CD4-positive, alpha-beta T cell treated with Interferon alpha-2 for 1 hour (primary cell): ENCODE results near the gene SPAG17.

ENCODE experiments used
- DNase-seq, 2 donors: peaks; one replicate each; pipeline ENCODE4 v3.0.0-alpha.2; 2020 to 2022

The SPAG17 gene

DNA sequence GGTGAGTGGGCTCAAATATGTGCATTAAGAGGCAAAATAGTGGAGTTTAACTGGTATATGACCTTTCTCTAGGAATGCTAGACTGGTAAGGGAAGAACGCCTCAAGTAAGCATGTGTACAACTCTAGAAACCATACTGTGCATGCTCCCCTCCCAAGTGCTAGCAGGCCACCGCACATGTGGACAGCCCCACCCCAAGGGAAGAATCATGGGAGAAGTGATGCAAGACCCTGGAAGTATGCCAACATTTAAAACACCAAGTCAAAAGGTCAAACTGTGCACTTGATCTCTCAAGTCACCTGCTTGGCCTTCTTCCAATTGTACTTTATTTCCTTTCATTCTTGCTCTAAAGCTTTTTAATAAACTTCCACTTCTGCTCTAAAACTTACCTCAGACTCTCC lies 135.0 kb downstream of the SPAG17 start:
- DNase-seq = no peak

DNA sequence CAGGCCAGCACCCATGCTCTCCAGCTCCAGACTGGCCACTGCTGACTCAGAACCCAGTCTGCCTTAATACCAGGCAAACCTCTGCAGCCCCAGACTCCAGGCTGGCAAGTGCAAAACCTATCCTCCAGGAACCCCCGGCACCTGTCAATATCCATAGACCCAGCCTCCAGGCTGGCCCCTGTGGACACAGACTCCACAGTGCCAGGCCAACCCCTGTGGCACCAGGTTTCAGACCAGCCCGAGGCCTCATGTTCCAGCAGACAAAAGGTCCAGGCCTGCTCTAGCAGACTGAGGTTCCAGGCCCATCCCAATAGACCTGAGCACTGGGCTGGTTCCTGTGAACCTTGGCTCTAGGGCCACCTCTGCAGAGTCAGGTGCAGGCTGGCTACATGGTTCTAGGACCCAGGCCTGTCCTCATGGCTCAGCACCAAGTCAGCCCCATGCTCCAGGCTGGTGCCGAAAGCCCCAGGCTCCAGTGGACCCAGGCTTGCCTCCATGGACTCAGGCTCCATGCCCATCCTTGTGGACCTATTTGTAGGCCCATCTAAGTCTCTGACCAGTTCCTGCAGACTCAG lies 137.3 kb downstream of the SPAG17 start:
- DNase-seq = no peak

DNA sequence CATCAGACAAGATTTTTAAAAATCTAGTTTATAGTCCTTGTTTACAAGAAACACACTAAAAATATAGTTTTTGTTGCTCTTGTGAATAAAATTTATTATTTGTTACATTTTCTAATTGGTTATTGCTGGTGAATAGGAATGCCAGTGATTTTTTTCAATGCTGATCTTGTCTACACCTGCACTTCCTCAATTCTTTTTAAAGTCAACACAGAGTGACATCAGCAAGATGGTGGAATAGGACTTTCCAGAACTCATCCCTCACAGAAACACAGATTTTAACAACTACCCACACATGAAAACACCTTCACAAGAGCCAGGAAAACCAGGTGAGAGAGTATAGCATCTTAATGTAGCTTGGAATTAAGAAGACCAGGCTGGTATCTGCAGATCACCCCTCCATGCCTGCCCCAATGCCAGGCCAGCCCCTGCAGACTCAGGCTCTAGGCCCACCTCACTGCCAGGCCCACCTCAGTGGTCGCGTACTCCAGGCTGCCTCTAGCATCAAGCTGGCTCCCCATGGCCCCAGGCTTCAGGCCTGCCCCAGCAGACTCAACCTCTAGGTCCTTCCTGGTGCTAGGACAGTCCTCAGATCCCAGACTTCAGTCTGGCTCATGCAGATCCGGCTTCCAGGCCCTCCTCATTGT lies 137.9 kb downstream of the SPAG17 start:
- DNase-seq = no peak

DNA sequence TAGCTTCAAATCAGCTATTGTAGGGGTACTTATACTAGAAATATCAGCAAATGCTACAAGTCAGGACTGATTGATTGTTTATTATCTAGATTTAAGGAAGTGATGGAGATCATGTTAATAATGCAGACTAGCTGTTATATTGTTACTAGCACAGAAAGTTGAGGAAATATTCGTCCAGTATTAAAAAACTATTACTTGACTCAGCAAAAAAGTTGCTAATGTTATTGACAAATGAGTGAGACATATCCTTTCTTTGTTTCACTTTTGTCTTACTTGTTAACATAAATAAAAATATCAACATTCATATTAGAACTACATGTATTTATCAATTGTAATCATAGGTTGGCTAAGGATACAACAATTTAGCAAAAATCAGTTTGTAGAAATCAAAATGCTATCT lies 141.4 kb downstream of the SPAG17 start:
- DNase-seq = no peak

DNA sequence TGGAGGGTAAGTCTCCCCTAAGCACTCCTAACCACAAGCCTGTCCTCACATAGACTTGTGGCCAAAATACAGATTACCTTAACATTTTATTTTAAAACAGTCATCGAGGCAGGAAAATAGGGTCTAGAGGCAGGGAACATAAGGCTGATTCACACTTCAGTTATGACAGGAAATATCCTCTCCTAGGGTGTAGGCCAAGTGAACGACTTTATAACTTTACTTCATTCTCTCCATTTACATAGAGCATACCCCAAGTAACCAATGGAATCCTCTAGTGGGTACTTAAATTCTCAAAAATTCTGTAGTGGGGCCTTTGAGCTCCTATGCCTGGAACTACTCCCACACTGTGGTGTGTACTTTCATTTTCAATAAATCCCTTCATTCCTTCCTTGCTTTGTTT lies 142.5 kb downstream of the SPAG17 start:
- no peak for DNase-seq

DNA sequence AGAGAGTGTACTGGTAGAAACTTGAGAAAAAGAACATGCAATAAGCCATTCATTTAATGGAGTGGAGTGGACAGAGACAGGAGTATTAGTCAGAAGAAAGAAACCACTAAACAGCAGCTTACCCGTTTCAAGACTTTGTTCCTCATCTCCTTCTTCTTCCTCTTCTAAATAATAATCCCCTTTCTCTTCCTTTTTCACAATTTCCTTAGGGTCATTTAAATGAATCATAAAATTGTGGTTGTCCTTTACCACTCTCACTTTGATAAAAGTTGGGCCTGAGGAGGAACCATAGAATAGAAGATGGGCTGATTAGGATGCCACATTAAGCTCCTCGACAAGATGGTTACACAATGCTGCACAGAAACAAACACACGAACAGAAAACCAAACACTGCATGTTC lies 145.9 kb downstream of the SPAG17 start:
- DNase-seq = no peak

DNA sequence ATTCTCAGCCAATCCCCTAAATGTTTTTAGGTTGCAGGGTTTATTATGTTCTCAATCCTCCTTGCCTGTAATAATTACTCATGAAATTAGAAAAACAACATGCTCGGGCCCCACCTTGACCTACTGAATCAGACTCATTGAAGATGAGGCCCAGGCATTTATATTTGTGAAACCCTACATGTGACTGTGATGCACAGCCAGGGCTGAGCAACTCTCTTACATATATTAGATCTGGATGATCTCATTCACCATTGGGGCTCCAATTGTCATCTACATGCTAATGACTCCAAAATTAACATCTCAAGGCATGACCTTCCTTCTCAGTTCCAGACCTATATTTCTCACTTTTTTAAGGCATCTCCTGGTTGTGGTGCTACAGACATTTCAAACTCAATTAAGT lies 152.1 kb downstream of the SPAG17 start:
- DNase-seq = no peak

DNA sequence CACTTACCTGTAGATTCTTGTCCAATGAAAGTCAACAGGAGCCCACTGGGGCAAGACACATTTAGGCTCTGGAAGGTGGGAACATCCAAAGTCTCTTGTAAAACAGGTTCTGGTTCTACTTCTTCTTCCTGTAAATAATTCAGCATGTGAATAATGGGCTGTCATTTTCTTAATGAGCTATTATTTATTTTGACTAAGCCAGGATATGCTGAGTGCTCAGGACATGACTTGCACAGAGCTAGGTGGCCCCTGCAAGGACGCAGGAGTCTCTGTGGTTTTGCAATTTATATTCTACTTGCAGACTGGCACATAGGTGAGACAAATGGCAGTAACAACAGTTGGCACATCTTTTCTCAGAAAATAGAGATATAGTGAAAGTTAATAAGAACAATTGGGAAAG lies 156.8 kb downstream of the SPAG17 start:
- no peak for DNase-seq

DNA sequence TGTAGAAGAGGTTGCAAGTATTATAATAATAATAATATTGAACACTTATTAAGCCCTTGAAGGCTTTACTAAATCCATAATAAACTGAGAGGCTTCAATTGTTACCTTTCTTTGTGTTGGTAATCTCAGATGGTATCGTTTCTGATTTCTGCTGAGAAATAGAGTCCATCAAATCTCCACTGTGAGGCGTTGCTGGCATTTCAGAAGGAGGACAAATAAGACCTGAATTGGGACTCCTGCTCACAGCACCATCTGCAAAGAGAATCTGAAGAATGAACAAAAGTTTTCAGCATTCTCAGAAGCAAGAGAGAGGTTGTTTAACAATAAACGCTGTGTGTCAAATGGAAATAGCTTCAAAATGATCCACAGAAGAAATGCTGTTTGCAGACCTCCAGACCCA lies 161.8 kb downstream of the SPAG17 start:
- no peak for DNase-seq

DNA sequence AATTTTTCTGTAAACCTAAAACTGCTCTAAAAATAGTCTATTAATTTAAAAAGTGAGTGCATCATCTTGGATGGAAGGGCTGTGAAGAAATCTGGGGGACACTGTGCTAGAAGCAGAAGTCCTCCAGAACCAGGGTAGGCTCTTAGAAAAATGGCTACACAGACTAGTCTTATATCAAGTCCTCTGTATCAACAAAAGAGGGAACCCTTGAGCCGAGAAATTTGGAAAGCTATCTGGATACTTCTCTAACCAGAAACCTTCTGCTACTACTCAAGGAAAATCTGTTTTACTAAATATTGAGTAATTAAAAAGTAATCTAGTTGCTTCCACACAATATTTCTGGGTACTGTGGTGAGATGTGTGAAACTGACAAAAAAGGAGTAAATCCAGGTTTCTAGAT lies 163.4 kb downstream of the SPAG17 start:
- no peak for DNase-seq

DNA sequence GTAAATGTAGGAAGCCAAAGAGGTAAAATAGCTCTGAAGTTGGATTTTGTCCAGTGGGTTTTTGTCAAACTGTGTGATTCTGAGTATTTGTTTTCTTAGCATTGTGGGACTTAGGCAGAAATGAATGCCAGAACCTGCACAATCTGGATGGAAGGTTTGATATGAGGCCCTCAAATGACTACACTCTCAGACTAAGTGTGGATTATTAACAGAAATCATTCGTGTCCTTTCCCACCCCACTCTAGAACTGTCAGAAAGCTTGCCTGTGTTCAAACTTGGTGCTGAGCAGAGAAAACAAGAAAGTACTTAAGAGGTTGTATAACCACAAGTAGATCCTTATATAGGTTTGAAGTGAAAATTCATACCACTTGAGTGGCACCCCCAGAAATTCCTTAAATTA lies 167.0 kb downstream of the SPAG17 start:
- no peak for DNase-seq

DNA sequence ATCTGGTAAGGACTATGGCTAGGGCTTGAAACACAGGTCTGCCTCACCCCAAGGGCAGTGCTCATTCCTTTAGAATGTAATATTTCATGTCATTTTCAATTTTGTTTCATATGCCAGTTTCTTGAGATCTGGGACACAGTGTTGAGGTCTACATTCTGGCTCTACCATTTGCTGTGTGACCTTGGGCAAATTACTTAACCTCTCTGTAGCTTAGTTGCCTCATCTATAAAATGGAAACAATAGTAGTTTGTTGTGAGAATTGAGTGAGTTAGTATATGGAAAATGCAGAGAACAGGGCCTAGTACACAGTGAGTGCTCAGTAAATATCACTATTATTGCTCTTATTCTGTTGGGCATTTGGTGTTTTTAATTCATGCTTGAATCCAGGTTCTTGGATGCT lies 171.1 kb downstream of the SPAG17 start:
- DNase-seq = no peak

DNA sequence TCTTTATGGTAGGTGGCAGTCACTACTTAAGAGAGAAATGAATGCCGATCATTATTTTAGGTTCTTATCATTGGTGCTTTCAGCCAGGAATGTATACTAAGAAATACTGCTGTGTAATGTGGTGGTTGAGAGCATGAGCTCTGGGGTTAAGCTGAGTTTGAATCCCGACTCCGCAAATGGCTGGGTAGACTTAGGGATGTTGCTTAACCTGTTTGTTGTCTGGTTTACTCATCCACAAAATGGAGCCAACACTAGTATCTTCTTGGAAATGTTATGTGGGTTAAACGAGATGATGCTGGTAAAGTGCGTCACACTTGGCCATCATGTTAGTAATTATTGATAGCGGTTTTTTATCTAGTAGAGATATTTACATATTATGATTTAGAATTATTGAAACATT lies 171.7 kb downstream of the SPAG17 start:
- DNase-seq = no peak

DNA sequence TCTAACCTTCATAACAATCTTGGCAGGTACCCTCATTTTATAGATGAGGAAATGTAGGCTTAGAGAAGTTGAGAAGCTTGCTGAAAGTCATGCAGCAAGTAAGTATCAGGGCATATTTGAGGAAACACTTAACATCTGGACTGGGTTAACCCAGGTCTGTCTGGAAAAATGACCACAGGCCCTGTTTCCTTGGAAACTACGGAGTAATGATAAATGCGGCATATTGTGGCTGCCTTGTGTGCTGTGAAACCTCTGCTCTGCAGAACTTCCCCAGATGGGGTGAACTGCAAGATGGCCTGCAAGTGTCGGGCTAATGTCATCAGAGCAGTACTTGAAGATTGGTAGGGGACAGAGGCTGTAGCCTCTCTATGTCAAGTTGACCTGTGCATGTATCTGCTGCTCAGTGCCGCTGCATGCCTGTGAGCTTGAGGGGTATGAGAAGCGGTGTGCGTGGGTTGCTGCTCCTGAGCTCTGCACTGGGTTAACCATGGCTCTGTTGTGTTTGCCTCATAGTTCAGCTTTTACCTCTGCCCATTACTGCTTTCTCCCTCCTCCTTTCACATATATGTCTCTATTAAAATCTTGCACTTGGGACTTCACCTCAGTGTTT lies 172.4 kb downstream of the SPAG17 start:
- DNase-seq = no peak

DNA sequence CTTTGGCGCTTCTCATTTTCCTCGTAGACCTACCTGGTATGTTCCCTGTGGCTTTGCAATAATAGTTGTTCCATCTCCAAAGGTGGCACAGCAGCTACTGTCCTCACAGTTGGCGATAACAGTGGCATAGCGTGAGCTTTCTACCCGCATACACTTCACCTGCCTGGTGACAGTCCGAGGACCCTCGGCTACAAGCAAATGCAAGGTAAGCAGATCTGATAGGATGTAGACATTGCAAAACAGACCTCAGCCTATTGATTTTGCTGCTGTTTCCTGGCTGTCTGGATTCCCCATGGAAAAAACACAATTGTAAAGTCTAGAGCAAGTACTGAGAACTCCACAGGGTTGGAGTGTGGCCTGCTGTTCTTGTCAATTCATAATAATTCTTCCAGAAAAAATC lies 177.0 kb downstream of the SPAG17 start:
- DNase-seq = no peak

DNA sequence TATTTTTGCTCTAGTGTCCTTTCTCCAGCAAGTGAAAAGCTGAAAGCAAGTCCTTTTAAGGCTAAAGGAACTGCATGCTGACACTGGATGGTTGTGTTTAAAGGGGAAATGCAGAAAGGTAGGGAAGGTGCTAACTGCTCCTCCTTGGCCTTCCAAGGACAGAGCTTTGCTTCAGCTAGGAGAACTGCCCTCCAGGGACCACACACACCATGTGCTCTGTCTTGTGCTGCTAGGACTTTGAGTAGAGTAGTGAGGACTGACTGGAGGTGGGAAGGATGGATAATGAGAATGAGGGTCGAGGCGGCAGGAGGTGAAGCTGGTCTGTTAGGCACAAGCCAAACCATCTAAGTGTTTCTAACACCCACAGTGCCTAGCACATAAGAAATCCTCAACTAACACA lies 177.6 kb downstream of the SPAG17 start:
- DNase-seq = no peak

DNA sequence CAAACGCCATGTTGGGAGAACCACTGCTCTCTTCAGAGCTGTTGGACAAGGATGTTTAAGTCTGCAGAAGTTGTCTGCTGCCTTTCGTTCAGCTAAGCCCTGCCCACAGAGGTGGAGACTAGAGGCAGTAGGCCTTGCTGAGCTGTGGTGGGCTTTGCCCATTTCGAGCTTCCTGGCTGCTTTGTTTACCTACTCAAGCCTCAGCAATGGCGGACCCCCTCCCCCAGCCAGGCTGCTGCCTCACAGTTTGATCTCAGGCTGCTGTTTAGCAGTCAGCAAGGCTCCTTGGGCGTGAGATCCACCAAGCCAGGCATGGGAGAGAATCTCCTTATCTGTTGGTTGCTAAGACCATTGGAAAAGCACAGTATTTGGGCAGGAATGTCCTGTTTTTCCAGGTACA lies 180.7 kb downstream of the SPAG17 start:
- DNase-seq = no peak

DNA sequence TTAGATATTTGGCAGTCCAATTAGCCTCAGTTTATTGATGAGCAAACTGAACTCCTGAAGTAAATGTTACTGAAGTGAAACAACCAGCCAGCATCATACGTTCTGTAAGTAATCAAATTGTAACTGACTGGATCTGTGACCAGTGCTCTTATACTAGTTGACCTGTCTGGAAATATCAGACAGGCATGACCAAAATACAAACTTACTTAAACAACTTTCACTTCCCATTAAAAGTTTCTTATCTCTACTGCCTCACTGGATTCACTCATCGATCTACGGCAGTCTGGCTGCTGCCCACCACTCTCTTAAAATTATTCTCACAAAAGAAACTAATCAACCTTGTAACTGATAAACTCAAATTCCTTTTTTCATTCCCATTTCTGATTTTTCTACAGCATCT lies 199.1 kb downstream of the SPAG17 start:
- DNase-seq = no peak

DNA sequence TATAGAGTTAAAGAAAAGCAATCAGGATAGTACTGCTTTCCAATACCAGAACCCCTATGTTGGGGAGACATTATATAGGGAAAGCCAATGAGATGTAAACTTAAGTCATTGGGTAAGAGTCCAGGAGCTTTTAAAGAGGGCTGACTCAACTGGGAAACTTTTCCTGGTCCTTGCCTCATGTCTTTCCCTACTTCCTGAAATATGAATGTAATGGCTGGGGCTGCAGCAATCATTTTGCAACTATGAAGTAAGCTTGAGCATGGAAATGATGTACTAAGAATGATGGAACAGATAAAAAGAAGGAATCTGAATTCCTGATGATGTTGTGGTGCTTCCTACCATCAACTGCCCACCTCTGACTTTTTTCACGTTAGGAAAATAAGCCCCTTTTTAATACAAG lies 199.8 kb downstream of the SPAG17 start:
- no peak for DNase-seq

DNA sequence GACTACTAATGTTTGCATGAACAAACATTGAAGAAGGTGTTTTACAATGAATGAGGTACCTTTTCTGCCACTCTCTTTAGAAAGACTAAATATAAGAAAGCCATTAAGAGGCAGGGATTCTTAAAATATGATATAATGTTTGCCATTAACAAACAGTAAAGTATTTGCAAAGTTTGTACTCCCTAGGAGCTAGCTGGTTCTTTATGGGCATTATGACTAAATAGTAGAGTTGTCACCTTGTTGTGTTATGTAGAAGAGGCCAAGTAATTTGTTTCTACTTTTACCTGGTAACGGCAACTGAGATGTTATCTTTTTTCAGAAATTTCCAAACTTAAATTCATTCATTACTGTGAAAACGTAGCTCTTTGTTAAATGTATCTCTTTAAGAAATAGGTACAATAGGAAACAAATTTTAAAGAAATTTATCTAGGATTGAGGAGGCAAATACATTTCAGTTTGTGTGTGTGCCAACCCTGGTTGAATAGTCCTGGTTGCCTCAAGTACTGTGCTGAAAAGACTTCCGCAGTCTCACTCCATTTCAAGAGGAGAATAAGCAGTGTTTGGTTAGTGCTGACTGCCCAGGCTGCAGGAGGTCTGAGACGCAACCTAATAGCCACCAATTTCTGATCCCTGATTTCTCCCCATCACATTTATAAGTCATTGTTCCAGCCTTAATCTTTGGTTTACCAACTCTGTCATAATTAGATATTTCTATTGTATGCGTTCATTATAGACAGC lies 203.4 kb downstream of the SPAG17 start:
- DNase-seq = no peak

DNA sequence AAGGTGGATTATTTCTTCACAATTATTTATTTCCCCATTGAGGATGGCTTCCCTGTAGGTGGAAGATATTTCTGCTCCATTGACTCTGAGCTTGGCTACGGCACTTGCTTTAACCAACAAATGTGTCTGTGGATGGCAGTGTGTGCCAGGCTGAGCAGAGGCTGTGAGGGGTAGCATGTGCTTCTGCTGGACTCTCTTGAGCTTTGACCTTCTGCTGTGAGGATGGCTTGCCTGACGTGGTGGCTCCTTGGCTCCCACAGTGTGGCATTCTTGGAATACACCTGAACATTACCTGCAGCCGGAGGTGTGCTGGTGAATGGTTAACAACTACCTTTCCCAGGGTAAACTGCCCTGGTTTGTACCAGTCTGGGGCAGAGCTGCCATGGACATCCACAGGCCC lies 208.6 kb downstream of the SPAG17 start:
- DNase-seq = no peak

DNA sequence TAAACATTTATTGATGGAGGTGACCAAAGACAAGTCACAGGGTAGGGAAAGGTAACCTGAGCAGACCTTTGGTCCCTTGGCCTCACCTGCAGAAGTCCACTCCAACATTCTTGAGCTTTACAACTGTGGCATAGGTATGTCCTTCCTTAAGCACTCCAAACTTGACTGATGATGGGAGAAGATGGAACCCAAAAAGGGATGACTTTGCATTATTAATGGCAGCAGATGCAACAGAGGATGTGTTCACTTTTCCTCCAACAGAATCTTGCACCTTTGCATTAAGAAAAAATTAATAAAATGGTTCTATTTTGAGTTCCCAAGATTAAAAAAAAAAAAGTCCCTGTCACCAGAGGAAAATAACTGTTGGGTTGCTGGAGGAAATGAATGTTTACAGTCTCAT lies 213.3 kb downstream of the SPAG17 start:
- DNase-seq = no peak

DNA sequence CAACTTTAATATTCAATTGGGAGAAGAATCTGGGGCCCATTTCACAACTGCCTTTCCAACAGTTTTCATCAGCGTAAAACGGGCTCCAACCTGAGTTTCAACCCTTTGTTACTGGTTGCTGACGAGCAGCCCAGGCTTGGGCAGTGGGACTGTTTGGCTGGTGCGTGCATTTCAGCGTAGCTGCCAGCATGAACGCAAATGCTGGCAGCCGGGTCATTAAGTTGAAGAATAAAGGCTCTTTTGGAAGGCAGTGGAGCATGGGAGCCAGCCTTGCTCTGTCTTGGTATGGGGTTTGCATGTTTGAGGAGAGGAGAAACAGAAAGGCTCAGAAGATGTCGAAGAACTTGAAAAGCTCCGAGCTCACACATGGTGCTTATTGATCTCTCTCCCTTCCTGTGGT lies 214.8 kb downstream of the SPAG17 start:
- DNase-seq = no peak

DNA sequence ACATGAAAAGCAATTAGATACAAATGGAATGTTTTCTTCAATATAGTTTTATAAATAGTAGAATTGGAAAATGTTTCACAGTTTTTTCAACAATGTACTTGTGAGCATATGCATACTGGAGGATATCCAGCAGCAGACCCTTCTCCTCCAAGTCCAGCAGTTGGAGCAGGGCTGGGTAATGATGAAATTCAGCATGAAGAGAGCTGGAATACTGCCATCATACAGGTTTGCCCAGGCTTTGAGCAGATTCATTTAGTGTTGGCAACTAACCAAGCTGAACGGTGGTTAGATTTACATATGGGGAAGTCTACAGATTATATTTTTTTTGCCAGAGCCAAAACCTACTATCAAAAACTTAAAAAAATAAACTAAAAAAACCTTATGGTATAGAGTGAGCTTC lies 217.1 kb downstream of the SPAG17 start:
- no peak for DNase-seq
